Measurements from ENCODE around the gene PALM. TPM values are rescaled to one million over a fixed set of nuclear protein-coding genes. Genes with fewer than 3 reads are reported as not detected.
"Not testable (repeated sequence)": the region's sequence is repeated elsewhere in the genome, so short reads cannot be mapped to it uniquely, and the experiment has no call there.

PALM gene
- total RNA-seq, 3 donors from 2014 or later = 8.1 to 58.4 (median 13.0) TPM

GRCh38 chr19:725461-726089, 16.8 kb downstream of the PALM start:
- Histone ChIP-seq H3K36me3 (ENCODE audit: low read depth) (no peaks in the 10 kb centered on the region), H3K4me1 (ENCODE audit: low read depth) (no peaks in the 10 kb centered on the region), H3K9me3 (no peaks in the 10 kb centered on the region), H3K4me3 (no peak overlapping the region)
- TF ChIP-seq CTCF (IDR thresholded peaks at IDR 0.05) = no peak
- no peak for ATAC-seq
- intact Hi-C loops (cut with DNase I, micrococcal nuclease) = no loop called here
- DNase-seq = no peak

- no peaks in the 10 kb centered on the region for H3K4me1 ChIP-seq (ENCODE audit: low read depth)
- H3K4me3 ChIP-seq = no peak overlapping the region
- ATAC-seq (no peak), DNase-seq (no peak)
- no peaks in the 10 kb centered on the region for H3K36me3 ChIP-seq (ENCODE audit: low read depth)
- no peak for TF ChIP-seq CTCF (IDR thresholded peaks at IDR 0.05)
- no peaks in the 10 kb centered on the region for H3K9me3 ChIP-seq
- intact Hi-C loops (cut with DNase I, micrococcal nuclease) = no loop called here
Measured at GRCh38 chr19:726993-727956, 18.5 kb downstream of the PALM start.

GRCh38 chr19:728011-728410, 19.3 kb downstream of the PALM start:
- H3K36me3 ChIP-seq (ENCODE audit: low read depth) = no peaks in the 10 kb centered on the region
- DNase-seq (no peak), ATAC-seq (no peak)
- H3K4me3 ChIP-seq = no peak overlapping the region
- intact Hi-C loops (cut with DNase I, micrococcal nuclease) = no loop called here
- H3K9me3 ChIP-seq = no peaks in the 10 kb centered on the region
- no peaks in the 10 kb centered on the region for H3K4me1 ChIP-seq (ENCODE audit: low read depth)
- no peak for TF ChIP-seq CTCF (IDR thresholded peaks at IDR 0.05)

GRCh38 chr19:729564-729963, 20.8 kb downstream of the PALM start:
- H3K36me3 ChIP-seq (ENCODE audit: low read depth) = not testable (repeated sequence)

GRCh38 chr19:729965-730668, 21.4 kb downstream of the PALM start:
- no peaks in the 10 kb centered on the region for H3K36me3 ChIP-seq (ENCODE audit: low read depth)
- TF ChIP-seq CTCF (IDR thresholded peaks at IDR 0.05) = no peak
- DNase-seq (no peak), ATAC-seq (no peak)
- H3K9me3 ChIP-seq = no peaks in the 10 kb centered on the region
- peaks cover 4% of the 10 kb centered on the region for H3K4me1 ChIP-seq (ENCODE audit: low read depth)
- H3K4me3 ChIP-seq = no peak overlapping the region
- intact Hi-C loops (cut with DNase I, micrococcal nuclease) = loop anchor here (5.0 to 10.0 kb wide), 2 partner anchors 63 to 145 kb away; partner anchors contain the start of gene HCN2 (in 1 of the 2)

More at GRCh38 chr19:729564-729963, 20.8 kb downstream of the PALM start:
- ATAC-seq; H3K9me3 ChIP-seq; H3K4me1 ChIP-seq (ENCODE audit: low read depth); intact Hi-C loops (cut with DNase I, micrococcal nuclease); DNase-seq; H3K4me3 ChIP-seq: not testable (repeated sequence)
